HEK293 (cell line): Measurements from ENCODE around the gene NNMT.

Experiments used
- CTCF ChIA-PET: fragments of 350-600 bp; formaldehyde crosslinking; extraction: SDS; loops from one replicate; lab custom pipeline; 2021; ENCODE audit warnings: antibody characterized with exemption; lab: Yijun Ruan, JAX
- POLR2A ChIA-PET: fragments of 300-600 bp; formaldehyde crosslinking; extraction: SDS; loops from one replicate; lab custom pipeline; 2020; ENCODE audit warnings: antibody characterized with exemption, inconsistent platforms; lab: Yijun Ruan, JAX
- H3K27ac ChIP-seq: fragments of 200-500 bp; sonication (Bioruptor generic); 2 replicates; pipeline ENCODE4 v1.5.1; 2014; ENCODE audit warnings: low read depth, low read length, control low read depth, inconsistent platforms; ENCODE audit errors: extremely low read depth
- H3K36me3 ChIP-seq, 2 experiments: fragments of 200-500 bp in 1 of 2; sonication (Bioruptor generic) in 1 of 2; 1 replicate in 1 of 2; 2 replicates in 1 of 2; pipeline ENCODE4 v1.5.1; 2014 to 2017; ENCODE audit warnings: inconsistent platforms in 2 of 2, low read length in 2 of 2; ENCODE audit not compliant: control insufficient read depth in 2 of 2, insufficient read depth in 1 of 2
- H3K4me1 ChIP-seq: fragments of 200-500 bp; sonication (Bioruptor generic); 2 replicates; pipeline ENCODE4 v1.5.1; 2014; ENCODE audit warnings: mild to moderate bottlenecking, low read length, inconsistent platforms; ENCODE audit not compliant: control insufficient read depth, insufficient read depth
- H3K4me3 ChIP-seq: 2 replicates; pipeline ENCODE4 v1.5.1; 2011; ENCODE audit warnings: low read depth, mild to moderate bottlenecking, control low read depth, low read length, moderate library complexity
- H3K9me3 ChIP-seq: fragments of 200-500 bp; sonication (Bioruptor generic); 2 replicates; pipeline ENCODE4 v1.5.1; 2014; ENCODE audit warnings: low read depth, low read length, inconsistent platforms; ENCODE audit not compliant: control insufficient read depth, insufficient read depth
- EGR2 ChIP-seq: fragments of 450-650 bp; formaldehyde crosslinking; IDR thresholded peaks from 2 replicates; pipeline ENCODE4 v1.5.1; 2016; ENCODE audit warnings: low read depth, missing biosample characterization, missing genetic modification characterization
- GLIS2 ChIP-seq: fragments of 450-650 bp; formaldehyde crosslinking; IDR thresholded peaks from 2 replicates; pipeline ENCODE4 v1.5.1; 2016; ENCODE audit warnings: missing biosample characterization, missing genetic modification characterization
- KLF7 ChIP-seq: fragments of 450-650 bp; formaldehyde crosslinking; IDR thresholded peaks from 2 replicates; pipeline ENCODE4 v1.5.1; 2016; ENCODE audit warnings: missing biosample characterization, missing genetic modification characterization, borderline replicate concordance
- RBAK ChIP-seq: fragments of 450-650 bp; formaldehyde crosslinking; IDR thresholded peaks from 2 replicates; pipeline ENCODE4 v1.5.1; 2016; ENCODE audit warnings: missing biosample characterization, missing genetic modification characterization
- WT1 ChIP-seq: fragments of 450-650 bp; formaldehyde crosslinking; IDR thresholded peaks from 2 replicates; pipeline ENCODE4 v1.5.1; 2016; ENCODE audit warnings: missing biosample characterization, missing genetic modification characterization
- ZBTB48 ChIP-seq: fragments of 450-650 bp; formaldehyde crosslinking; IDR thresholded peaks from 2 replicates; pipeline ENCODE4 v1.5.1; 2016; ENCODE audit warnings: missing biosample characterization, missing genetic modification characterization
- ZFHX2 ChIP-seq: fragments of 450-650 bp; formaldehyde crosslinking; conservative IDR thresholded peaks from 2 replicates; pipeline ENCODE4 v1.5.1; 2016; ENCODE audit warnings: missing biosample characterization, missing genetic modification characterization
- ZIC2 ChIP-seq: fragments of 450-650 bp; formaldehyde crosslinking; IDR thresholded peaks from 2 replicates; pipeline ENCODE4 v1.5.1; 2016; ENCODE audit warnings: missing biosample characterization, missing genetic modification characterization
- ZNF133 ChIP-seq: fragments of 450-650 bp; formaldehyde crosslinking; IDR thresholded peaks from 2 replicates; pipeline ENCODE4 v1.5.1; 2016; ENCODE audit warnings: missing biosample characterization, missing genetic modification characterization
- ZNF211 ChIP-seq: fragments of 450-650 bp; formaldehyde crosslinking; IDR thresholded peaks from 2 replicates; pipeline ENCODE4 v1.5.1; 2016; ENCODE audit warnings: low read depth, missing biosample characterization, missing genetic modification characterization
- ZNF302 ChIP-seq: fragments of 450-650 bp; formaldehyde crosslinking; IDR thresholded peaks from 2 replicates; pipeline ENCODE4 v1.5.1; 2016; ENCODE audit warnings: missing biosample characterization, missing genetic modification characterization, low read depth
- ZNF311 ChIP-seq: fragments of 450-650 bp; formaldehyde crosslinking; IDR thresholded peaks from 2 replicates; pipeline ENCODE4 v1.5.1; 2017; ENCODE audit warnings: missing biosample characterization, missing genetic modification characterization, borderline replicate concordance
- ZNF324 ChIP-seq: fragments of 450-650 bp; formaldehyde crosslinking; IDR thresholded peaks from 2 replicates; pipeline ENCODE4 v1.5.1; 2016; ENCODE audit warnings: missing biosample characterization, missing genetic modification characterization
- ZNF596 ChIP-seq: fragments of 450-650 bp; IDR thresholded peaks from 2 replicates; pipeline ENCODE4 v1.5.0; 2018; ENCODE audit warnings: missing biosample characterization, mild to moderate bottlenecking, missing genetic modification characterization, moderate library complexity
- ZNF658 ChIP-seq: fragments of 450-650 bp; formaldehyde crosslinking; IDR thresholded peaks from 2 replicates; pipeline ENCODE4; 2016; ENCODE audit warnings: missing biosample characterization, missing genetic modification characterization
- ZNF707 ChIP-seq: fragments of 450-650 bp; formaldehyde crosslinking; IDR thresholded peaks from 2 replicates; pipeline ENCODE4 v1.5.1; 2016; ENCODE audit warnings: missing biosample characterization, missing genetic modification characterization
- ZSCAN4 ChIP-seq: fragments of 450-650 bp; formaldehyde crosslinking; IDR thresholded peaks from 2 replicates; pipeline ENCODE4 v1.5.1; 2017; ENCODE audit warnings: missing biosample characterization, missing genetic modification characterization
- TF ChIP-seq, protein P1 (sequence below): fragments of 450-650 bp; formaldehyde crosslinking; IDR thresholded peaks from 2 replicates; pipeline ENCODE4 v1.5.1; 2016; ENCODE audit warnings: missing biosample characterization, missing genetic modification characterization
- TF ChIP-seq, protein P2 (sequence below): fragments of 450-650 bp; formaldehyde crosslinking; IDR thresholded peaks from 2 replicates; pipeline ENCODE4 v1.5.1; 2017; ENCODE audit warnings: missing biosample characterization, mild to moderate bottlenecking, missing genetic modification characterization, moderate library complexity
- TF ChIP-seq, protein P3 (sequence below): fragments of 450-650 bp; formaldehyde crosslinking; IDR thresholded peaks from 2 replicates; pipeline ENCODE4 v1.5.1; 2017; ENCODE audit warnings: missing biosample characterization, missing genetic modification characterization

The NNMT gene

DNA sequence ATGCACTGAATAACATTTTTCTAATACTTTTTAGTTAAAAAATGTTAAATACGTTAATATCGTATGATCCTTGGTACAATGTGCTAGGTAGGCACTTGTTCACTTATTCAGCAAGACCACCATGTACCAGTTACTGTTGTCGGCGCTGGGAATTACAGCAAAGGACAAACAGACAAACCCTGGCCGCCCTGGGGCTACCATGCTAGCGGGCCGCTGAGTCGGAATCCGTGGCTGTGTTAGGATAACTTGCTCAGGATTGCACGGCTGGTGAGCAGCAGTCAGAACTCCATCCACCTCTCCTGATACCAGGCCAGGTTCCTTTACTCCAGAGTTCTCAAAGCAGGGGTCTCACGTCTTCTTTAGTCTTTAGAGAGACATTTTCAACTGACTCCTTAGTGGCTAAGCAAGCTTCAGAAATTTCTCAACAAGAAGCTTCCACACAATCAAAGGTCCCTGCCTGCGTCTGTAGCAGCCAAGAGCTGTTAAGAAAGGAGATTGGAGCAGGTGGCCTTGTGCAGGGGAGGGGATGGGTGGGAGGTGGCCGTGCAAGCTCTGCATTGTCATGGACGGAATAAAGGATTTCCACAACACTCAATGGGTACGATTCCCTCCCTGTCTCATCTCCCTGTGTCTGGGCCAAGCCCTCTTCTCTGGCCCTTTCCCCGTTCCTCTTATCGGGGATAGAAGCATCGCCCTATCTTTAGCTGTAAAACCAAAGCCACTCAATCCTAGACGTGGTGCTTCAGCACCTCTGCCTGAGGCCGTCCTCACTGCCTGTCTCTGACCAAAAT, 39.8 kb upstream of the NNMT start (continued):
- TF ChIP-seq, protein P1, sequence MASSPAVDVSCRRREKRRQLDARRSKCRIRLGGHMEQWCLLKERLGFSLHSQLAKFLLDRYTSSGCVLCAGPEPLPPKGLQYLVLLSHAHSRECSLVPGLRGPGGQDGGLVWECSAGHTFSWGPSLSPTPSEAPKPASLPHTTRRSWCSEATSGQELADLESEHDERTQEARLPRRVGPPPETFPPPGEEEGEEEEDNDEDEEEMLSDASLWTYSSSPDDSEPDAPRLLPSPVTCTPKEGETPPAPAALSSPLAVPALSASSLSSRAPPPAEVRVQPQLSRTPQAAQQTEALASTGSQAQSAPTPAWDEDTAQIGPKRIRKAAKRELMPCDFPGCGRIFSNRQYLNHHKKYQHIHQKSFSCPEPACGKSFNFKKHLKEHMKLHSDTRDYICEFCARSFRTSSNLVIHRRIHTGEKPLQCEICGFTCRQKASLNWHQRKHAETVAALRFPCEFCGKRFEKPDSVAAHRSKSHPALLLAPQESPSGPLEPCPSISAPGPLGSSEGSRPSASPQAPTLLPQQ (tag by site-specific recombination), result no peak
- no peak for TF ChIP-seq ZBTB48 (tag by site-specific recombination)

- TF ChIP-seq RBAK (tag by site-specific recombination) (no peak), ZNF133 (tag by site-specific recombination) (no peak), ZNF707 (no peak), ZNF211 (tag by site-specific recombination) (no peak), ZNF324 (tag by site-specific recombination) (no peak), ZNF302 (no peak), ZNF311 (tag by site-specific recombination) (no peak), ZNF596 (tag by site-specific recombination) (no peak)
- TF ChIP-seq, protein P2, sequence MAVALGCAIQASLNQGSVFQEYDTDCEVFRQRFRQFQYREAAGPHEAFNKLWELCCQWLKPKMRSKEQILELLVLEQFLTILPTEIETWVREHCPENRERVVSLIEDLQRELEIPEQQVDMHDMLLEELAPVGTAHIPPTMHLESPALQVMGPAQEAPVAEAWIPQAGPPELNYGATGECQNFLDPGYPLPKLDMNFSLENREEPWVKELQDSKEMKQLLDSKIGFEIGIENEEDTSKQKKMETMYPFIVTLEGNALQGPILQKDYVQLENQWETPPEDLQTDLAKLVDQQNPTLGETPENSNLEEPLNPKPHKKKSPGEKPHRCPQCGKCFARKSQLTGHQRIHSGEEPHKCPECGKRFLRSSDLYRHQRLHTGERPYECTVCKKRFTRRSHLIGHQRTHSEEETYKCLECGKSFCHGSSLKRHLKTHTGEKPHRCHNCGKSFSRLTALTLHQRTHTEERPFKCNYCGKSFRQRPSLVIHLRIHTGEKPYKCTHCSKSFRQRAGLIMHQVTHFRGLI (tag by site-specific recombination), result no peak
- TF ChIP-seq, all 188 proteins: peak for 0
- Histone ChIP-seq H3K9me3 (no peaks in the 10 kb centered on the region), H3K36me3 (no peaks in the 10 kb centered on the region), H3K4me3 (no peak overlapping the region), H3K27ac (no peak overlapping the region), H3K4me1 (no peaks in the 10 kb centered on the region)
- CTCF ChIA-PET, result interaction anchor here (0.6 to 11.7 kb wide), 4 partner anchors 77 to 352 kb away, joined by 3 to 392 read pairs (median 44); no protein-coding TSS in a partner anchor
- POLR2A ChIA-PET, result no interaction called here
Measured at GRCh38 chr11:114256967-114257286, 39.3 kb upstream of the NNMT start.

DNA sequence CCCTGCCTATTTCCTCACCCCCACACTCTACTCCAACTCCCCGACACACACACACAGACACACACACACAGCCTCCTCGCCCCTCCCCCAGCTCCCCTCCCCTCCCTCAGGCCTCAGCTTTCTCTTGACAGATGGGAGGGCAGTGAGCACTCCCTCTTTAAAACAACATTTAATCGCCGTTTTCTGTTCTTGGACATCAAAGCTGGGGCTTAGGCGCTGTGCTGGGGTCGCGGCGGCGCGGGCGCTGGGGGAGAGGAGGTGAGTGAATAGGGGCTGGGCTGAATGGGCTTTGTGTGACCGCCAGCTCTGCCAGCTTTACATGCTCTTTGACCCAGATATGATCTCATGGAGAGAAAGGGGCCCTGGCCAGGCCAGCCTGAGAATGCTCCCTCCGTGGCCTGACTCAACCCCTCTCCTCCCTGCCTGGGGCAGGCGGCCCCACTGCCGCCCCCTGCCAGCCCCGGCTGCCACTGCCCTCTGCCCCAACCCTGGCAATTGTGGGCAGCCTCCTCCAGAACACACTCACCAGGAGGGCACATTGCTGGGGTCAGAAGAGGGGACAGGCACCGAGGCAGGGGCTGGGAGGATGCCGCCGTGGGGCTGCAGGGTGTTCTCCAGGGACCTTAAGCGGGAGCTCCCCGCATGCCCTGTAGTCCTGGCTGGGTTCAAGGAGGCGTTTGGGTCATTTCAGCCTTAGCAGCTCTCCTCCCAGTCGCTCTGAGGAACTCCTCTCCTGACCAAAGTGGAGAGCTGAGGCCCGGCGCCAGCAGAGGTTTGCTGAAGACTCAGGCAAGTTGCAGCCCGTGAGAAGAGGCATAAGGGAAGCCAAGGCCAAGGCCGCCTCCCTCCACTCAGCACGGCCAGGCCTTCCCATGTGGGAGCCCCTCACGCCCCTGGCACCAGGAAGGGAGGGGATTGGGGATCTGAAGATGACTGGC, 38.3 kb upstream of the NNMT start:
- no peak for TF ChIP-seq ZSCAN4 (tag by site-specific recombination)
- TF ChIP-seq EGR2 (tag by site-specific recombination), result peak; percentile 31; the same call in 1 of the 2 replicates
- TF ChIP-seq, protein P3, sequence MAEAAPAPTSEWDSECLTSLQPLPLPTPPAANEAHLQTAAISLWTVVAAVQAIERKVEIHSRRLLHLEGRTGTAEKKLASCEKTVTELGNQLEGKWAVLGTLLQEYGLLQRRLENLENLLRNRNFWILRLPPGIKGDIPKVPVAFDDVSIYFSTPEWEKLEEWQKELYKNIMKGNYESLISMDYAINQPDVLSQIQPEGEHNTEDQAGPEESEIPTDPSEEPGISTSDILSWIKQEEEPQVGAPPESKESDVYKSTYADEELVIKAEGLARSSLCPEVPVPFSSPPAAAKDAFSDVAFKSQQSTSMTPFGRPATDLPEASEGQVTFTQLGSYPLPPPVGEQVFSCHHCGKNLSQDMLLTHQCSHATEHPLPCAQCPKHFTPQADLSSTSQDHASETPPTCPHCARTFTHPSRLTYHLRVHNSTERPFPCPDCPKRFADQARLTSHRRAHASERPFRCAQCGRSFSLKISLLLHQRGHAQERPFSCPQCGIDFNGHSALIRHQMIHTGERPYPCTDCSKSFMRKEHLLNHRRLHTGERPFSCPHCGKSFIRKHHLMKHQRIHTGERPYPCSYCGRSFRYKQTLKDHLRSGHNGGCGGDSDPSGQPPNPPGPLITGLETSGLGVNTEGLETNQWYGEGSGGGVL (tag by site-specific recombination), result peak; percentile 64
- TF ChIP-seq GLIS2 (tag by site-specific recombination), result peak; percentile 32; the same call in 1 of the 2 replicates
- peak; percentile 26; the same call in 1 of the 2 replicates for TF ChIP-seq ZIC2
- TF ChIP-seq KLF7 (tag by site-specific recombination), result no peak
- peak; percentile 63 for TF ChIP-seq WT1 (tag by site-specific recombination)
- TF ChIP-seq ZNF658 (tag by site-specific recombination), result no peak
- peak; percentile 44; the same call in 1 of the 2 replicates for TF ChIP-seq ZFHX2 (tag by site-specific recombination)
- Histone ChIP-seq H3K9me3 (no peaks in the 10 kb centered on the region), H3K4me3 (no peak overlapping the region), H3K36me3 (no peaks in the 10 kb centered on the region), H3K27ac (no peak overlapping the region), H3K4me1 (no peaks in the 10 kb centered on the region)
- ChIA-PET CTCF (interaction anchor here (0.5 to 11.7 kb wide), 7 partner anchors 9 to 451 kb away, joined by 3 to 392 read pairs (median 4); no protein-coding TSS in a partner anchor), POLR2A (no interaction called here)
